GM18520 (cell line): Measurements from ENCODE around the gene AK3.
A peak's percentile ranks its signal among the peaks of the same experiment; 100 is the strongest.
"Not testable (repeated sequence)": the region's sequence is repeated elsewhere in the genome, so short reads cannot be mapped to it uniquely, and the experiment has no call there.

ENCODE experiments used
- ATAC-seq: cut with Tn5 transposase; IDR thresholded peaks from one replicate; pipeline ENCODE4 v1.9.1; 2021; ENCODE audit not compliant: unreplicated experiment

AK3 gene

DNA sequence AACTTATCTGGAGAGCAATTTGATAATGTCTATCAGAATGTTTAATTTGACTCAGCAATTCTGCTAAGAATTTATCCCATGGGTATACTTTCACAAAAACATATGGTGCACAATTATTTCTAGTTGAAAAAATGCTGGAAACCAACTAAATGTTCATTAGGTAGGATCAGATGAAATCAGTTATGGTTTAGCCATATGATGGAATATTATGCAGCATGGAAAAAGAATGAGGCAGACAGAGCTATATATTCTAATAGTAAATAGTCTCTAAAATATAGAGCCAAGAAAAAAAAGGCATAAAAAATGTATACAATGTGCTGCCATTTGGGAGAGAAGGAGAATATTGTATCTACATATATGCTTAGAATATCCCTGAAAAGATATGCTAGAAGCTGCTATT is 71.1 kb downstream of the AK3 start:
- no peak for ATAC-seq

DNA sequence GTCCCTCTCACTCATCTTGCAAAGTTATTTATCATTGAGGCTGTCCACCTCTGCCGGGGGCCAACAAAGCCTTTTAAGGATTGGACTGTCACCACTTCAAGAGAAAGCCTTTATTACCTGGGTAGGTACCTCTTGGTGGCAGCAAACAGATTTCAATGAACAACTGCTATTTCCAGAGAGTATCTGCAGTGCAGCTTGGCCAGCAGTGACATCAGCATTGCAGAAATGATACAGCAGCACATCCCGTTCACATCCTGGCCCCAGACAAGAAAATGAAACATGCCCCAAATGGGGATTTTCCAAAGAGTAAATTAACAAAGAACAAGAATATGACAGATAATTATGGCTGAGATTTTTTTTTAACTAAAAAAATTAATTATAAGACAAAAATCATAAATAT is 72.4 kb downstream of the AK3 start:
- no peak for ATAC-seq

- ATAC-seq = no peak
Observed at GRCh38 chr9:4667681-4668080, 73.3 kb downstream of the AK3 start.

DNA sequence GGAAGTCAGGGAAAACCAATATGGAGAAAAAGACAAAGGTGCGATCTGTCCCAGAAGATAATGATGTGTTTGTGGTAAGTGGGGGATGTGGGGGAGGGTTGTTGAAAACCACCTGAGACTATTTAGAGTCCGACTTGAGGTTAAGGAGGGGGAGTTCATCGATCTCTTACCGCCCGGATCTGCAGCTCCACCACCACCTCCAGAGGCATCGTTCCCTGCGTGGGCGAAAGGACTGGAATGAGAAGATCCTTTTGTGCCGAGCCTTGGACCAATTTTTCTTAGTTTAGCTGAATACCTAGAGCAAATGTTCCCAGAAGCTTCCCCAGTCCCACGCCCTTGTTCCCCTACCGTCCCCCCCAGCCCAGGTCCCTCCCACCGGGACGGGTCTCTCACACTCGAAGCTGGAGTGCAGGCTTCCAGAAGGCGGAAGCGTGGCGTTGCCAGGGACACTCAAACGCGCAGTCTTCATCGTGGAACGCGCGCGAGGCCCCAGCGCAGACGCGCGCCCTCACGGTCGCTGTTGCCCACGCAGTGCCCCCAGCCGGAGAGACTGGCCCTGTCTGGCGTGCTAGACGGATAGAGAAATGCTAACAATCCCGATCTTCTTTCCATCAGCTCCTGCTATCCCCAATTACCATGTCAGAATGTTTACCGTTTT is 74.8 kb downstream of the AK3 start, which contains the start of gene SPATA6L:
Gene SPATA6L (minus strand): TSS at position 439 of the 658 bp plus-strand sequence. CDS start 230 bp downstream, at position 209.
- ATAC-seq = no peak

DNA sequence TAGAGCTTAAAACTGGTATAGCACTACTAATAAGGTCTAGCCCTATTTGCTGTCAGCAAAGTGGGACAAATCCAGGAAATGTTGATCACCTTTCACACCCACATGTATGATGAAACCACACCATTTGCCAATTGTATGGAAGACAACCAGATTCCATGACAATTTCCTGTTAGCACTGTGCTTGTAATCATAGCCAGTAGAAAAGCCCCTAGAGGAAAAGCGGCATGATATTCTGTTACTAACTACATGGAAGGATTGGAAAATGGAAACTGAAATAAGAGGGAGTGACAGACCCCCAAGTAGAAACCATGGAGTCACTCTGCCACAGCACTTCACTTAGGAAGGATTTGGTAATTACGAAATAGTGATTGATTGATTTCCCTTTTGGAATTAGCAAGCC is 75.6 kb downstream of the AK3 start:
- no peak for ATAC-seq

- ATAC-seq = no peak
Observed at GRCh38 chr9:4663956-4664355, 77.0 kb downstream of the AK3 start.

DNA sequence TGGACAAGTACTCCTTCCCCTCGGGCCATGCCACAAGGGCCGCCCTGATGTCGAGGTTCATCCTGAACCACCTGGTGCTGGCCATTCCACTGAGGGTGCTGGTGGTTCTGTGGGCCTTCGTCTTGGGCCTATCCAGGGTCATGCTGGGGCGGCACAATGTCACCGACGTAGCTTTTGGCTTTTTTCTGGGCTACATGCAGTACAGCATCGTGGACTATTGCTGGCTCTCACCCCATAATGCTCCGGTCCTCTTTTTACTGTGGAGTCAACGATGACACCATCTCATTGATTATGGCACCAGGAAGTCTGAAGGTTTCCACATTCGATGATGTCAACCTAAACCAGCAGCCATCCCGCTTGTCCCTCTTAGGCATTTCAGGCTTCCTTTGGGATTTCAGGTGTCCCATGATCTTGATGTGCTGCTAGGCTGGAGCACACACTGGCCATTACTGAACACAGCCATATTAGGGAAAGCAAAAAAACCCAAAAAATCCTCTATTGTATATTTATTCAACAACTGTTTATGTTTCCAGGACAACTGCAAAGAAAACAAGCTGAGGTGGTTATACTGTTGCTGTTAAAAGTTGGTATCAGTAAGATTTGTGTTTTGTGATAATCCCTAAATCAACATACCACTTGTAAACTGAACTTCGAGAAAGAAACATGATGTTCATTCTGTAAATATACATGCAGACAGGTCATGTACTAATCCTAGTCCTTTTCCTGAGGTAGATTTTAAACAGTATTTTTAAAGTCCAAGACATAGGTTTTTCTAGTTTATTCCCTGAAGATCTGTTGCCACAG is 77.8 kb downstream of the AK3 start:
- ATAC-seq = no peak

DNA sequence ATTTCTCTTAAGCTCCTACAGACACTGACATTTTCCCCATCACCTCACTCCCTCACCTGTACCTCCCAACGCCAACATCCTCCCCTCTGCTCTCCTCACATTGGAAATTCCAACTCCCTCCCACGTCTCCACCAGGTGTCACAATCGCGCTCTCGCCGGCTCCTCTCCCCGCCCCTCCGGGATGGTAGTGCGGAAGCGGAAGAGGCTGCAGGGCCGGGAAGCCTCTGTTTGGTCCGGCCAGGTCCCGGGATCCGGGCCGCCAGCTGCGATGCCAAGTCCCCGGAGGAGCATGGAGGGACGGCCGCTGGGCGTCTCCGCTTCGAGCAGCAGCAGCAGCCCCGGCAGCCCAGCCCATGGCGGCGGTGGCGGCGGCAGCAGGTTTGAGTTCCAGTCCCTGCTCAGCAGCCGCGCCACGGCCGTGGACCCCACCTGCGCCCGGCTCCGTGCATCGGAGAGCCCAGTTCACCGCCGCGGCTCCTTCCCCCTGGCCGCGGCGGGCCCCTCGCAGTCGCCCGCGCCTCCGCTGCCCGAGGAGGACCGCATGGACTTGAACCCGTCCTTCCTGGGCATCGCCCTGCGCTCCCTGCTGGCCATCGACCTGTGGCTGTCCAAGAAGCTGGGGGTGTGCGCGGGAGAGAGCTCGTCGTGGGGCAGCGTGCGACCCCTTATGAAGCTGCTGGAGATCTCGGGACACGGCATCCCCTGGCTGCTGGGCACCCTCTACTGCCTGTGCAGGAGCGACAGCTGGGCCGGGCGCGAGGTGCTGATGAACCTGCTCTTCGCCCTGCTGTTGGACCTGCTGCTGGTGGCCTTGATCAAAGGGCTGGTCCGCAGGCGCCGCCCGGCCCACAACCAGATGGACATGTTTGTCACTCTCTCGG is 78.7 kb downstream of the AK3 start, which contains the start of gene PLPP6:
Gene PLPP6 (plus strand): TSS at position 187 of the 881 bp plus-strand sequence. CDS start 82 bp downstream, at position 269.
- peak; percentile 68 for ATAC-seq

DNA sequence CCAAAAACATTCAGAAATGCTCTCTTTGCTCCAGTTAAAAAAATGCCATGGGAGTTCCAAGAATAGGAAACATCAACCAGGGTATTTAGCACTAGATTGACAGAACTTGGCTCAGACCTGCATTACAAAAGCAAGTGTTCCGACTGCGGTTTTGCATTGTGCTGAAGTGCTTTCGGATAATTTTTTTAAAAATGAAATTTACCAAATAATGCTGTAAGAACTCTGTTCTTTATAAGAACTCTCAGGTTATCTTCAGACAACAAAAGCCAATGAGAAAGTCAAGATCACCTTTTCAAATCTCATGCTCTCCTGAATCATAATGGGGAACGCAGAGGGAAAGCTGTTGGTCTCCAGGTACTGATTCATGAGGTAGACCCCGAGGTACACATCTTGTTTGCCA is 79.4 kb downstream of the AK3 start:
- no peak for ATAC-seq

GRCh38 chr9:4661165-4661564 is 79.8 kb downstream of the AK3 start:
- no peak for ATAC-seq

GRCh38 chr9:4660665-4661064 is 80.3 kb downstream of the AK3 start:
- not testable (repeated sequence) for ATAC-seq
